Fibroblast of pulmonary artery (primary cell): ENCODE measurements around the gene NHLH2.

Experiments
- DNase-seq: peaks from one replicate; pipeline ENCODE4 v3.0.0-alpha.2; 2010; ENCODE audit warnings: low read depth
- H3K4me3 ChIP-seq: replicated peaks from 2 replicates; pipeline ENCODE4 v1.5.1; 2011; ENCODE audit warnings: low read depth, mild to moderate bottlenecking, control low read depth, low read length, moderate library complexity
- CTCF ChIP-seq: IDR thresholded peaks from 2 replicates; pipeline ENCODE4 v1.5.1; 2011; ENCODE audit warnings: mild to moderate bottlenecking, control low read depth, low read length, inconsistent platforms; ENCODE audit errors: missing control alignments

NHLH2 gene

GRCh38 chr1:115805597-115805996 lies 35.3 kb downstream of the NHLH2 start:
- DNase-seq, result no peak
- no peak for TF ChIP-seq CTCF
- no peak overlapping the region for H3K4me3 ChIP-seq

- no peak for TF ChIP-seq CTCF
These were observed 38.5 kb downstream of the NHLH2 start for GRCh38 chr1:115802416-115802815.

GRCh38 chr1:115797486-115797885 lies 43.4 kb downstream of the NHLH2 start:
- TF ChIP-seq CTCF, result no peak
- DNase-seq, result no peak
- H3K4me3 ChIP-seq, result no peak overlapping the region

More at GRCh38 chr1:115802416-115802815, 38.5 kb downstream of the NHLH2 start:
- DNase-seq, result no peak
- no peak overlapping the region for H3K4me3 ChIP-seq

GRCh38 chr1:115796897-115797296 lies 44.0 kb downstream of the NHLH2 start:
- DNase-seq, result no peak
- no peak overlapping the region for H3K4me3 ChIP-seq
- no peak for TF ChIP-seq CTCF

- H3K4me3 ChIP-seq, result no peak overlapping the region
- DNase-seq, result no peak
- TF ChIP-seq CTCF, result no peak
These were observed 44.9 kb downstream of the NHLH2 start for GRCh38 chr1:115796036-115796435.

GRCh38 chr1:115794976-115795639 lies 45.8 kb downstream of the NHLH2 start:
- no peak overlapping the region for H3K4me3 ChIP-seq
- no peak for DNase-seq
- no peak for TF ChIP-seq CTCF

GRCh38 chr1:115793162-115793561 lies 47.8 kb downstream of the NHLH2 start:
- no peak for DNase-seq
- TF ChIP-seq CTCF, result no peak
- no peak overlapping the region for H3K4me3 ChIP-seq
